ENCODE measurements around the gene NGLY1. TPM values are rescaled to one million over a fixed set of nuclear protein-coding genes. Genes with fewer than 3 reads are reported as not detected.

The NGLY1 gene
- total RNA-seq, 4 donors from 2014 or later = 29.2 to 41.9 (median 35.9) TPM

- no peak for TF ChIP-seq CTCF (IDR thresholded peaks at IDR 0.05)
- DNase-seq (ENCODE audit: low spot score) = no peak
- ATAC-seq (ENCODE audit: low FRiP score) = no peak
Measured at GRCh38 chr3:25692341-25692740, 90.9 kb downstream of the NGLY1 start.

DNA sequence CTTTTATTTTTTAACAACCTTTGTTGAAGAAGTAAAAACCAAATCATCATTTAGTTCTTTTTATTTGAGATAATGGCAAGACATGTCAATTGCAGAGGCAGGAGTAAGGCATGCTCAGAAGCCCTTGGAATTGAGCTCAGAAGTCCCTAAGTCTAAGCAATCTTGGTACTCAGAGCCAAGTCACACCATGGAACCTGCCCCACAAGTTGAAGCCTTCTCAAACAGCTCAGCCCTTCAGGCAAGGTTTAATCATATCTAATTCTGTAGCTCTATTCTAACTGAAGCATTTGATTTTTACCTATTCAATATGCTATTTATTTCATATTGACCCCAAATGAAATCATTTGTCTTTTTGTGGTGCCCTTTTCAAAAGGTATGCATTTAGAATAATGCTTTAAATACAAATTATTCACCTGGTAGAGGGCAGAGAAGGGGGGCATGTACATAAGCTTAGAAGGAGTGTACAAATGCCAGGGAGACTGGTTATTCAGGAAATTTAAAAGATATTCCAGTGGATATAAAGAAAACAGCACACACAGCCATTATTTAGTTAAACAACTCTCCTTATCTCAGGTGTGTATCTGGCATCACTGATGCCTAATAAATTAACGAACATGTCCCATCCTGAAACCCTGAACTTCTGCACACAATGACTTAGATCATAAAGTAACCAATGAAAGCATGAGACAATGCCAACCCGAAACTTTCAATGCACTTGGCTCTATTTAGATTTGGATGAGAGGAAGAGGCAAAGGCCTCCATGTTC is 92.3 kb downstream of the NGLY1 start:
- DNase-seq (ENCODE audit: low spot score) = no peak
- TF ChIP-seq CTCF (IDR thresholded peaks at IDR 0.05) = no peak
- no peak for ATAC-seq (ENCODE audit: low FRiP score)

DNA sequence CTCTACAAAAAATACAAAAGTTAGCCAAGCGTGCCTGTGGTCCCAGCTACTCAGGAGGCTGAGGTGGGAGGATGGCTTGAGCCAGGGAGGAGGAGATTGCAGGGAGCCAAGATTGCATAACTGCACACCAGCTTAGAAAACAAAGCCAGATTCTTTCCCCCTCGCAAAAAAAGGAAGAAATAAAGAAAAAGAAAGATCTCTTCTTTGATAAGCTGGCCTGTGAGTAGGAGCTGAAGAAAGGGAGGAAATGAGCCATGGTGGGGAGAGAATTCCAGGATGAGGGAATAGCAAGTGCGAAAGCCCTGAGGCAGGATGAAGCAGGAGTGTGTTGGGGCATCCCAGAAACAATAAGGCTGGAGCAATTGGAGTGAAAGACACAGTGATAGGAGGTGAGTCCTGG is 94.0 kb downstream of the NGLY1 start:
- DNase-seq (ENCODE audit: low spot score) (no peak), ATAC-seq (ENCODE audit: low FRiP score) (no peak)
- TF ChIP-seq CTCF (IDR thresholded peaks at IDR 0.05) = no peak

GRCh38 chr3:25687742-25688141 is 95.5 kb downstream of the NGLY1 start:
- no peak for DNase-seq (ENCODE audit: low spot score)
- no peak for TF ChIP-seq CTCF (IDR thresholded peaks at IDR 0.05)
- ATAC-seq (ENCODE audit: low FRiP score) = no peak

- no peak for TF ChIP-seq CTCF (IDR thresholded peaks at IDR 0.05)
- no peak for ATAC-seq (ENCODE audit: low FRiP score)
- DNase-seq (ENCODE audit: low spot score) = no peak
Measured at GRCh38 chr3:25686766-25687165, 96.5 kb downstream of the NGLY1 start.

GRCh38 chr3:25683882-25684281 is 99.4 kb downstream of the NGLY1 start:
- DNase-seq (ENCODE audit: low spot score) (no peak), ATAC-seq (ENCODE audit: low FRiP score) (no peak)
- TF ChIP-seq CTCF (IDR thresholded peaks at IDR 0.05) = no peak

GRCh38 chr3:25683410-25683809 is 99.8 kb downstream of the NGLY1 start:
- no peak for ATAC-seq (ENCODE audit: low FRiP score)
- DNase-seq (ENCODE audit: low spot score) = no peak
- TF ChIP-seq CTCF (IDR thresholded peaks at IDR 0.05) = no peak
